Panc1 (cell line): Measurements from ENCODE around the gene PCDHA11. TPM values are rescaled to one million over a fixed set of nuclear protein-coding genes. Genes with fewer than 3 reads are reported as not detected.
A peak's percentile ranks its signal among the peaks of the same experiment; 100 is the strongest.
"Not testable (repeated sequence)": the region's sequence is repeated elsewhere in the genome, so short reads cannot be mapped to it uniquely, and the experiment has no call there.

Source experiments
- ATAC-seq: fragments of 200-7000 bp; cut with Tn5 transposase; 2 replicates; pipeline ENCODE4 v1.9.1; 2020; ENCODE audit warnings: mild to moderate bottlenecking, moderate library complexity
- BruUV-seq: library from RNA; stranded (reverse); fragments of 400-500 nt; replicated peaks from 2 replicates; lab custom pipeline; 2021; lab: Mats Ljungman, UMichigan
- CTCF ChIA-PET: fragments of 300-600 bp; sonication (Branson Sonifier 250); formaldehyde crosslinking; loops from one replicate; lab custom pipeline; 2022; ENCODE audit warnings: antibody characterized with exemption; lab: Charles Lee
- POLR2A ChIA-PET: fragments of 300-600 bp; sonication (Branson Sonifier 250); formaldehyde crosslinking; loops from one replicate; lab custom pipeline; 2022; ENCODE audit warnings: antibody characterized with exemption; lab: Charles Lee
- DNase-seq: peaks from one replicate; pipeline ENCODE4 v3.0.0-alpha.2; 2010; ENCODE audit warnings: low read depth, low spot score
- H3K27ac ChIP-seq: 2 replicates; pipeline ENCODE4 v1.5.1; 2011; ENCODE audit warnings: mild to moderate bottlenecking, low read length, inconsistent platforms
- H3K27me3 ChIP-seq: fragments of 200-500 bp; sonication (Bioruptor generic); 2 replicates; pipeline ENCODE4 v1.6.0; 2014; ENCODE audit warnings: low read length, inconsistent platforms; ENCODE audit not compliant: control insufficient read depth, insufficient read depth
- H3K36me3 ChIP-seq: fragments of 200-500 bp; sonication (Bioruptor generic); 2 replicates; pipeline ENCODE4 v1.5.1; 2014; ENCODE audit warnings: inconsistent platforms, mild to moderate bottlenecking, low read length, moderate library complexity; ENCODE audit not compliant: control insufficient read depth, insufficient read depth
- H3K4me1 ChIP-seq: 2 replicates; pipeline ENCODE4 v1.5.1; 2011; ENCODE audit warnings: inconsistent platforms, mild to moderate bottlenecking, low read length, moderate library complexity; ENCODE audit not compliant: control insufficient read depth, insufficient read depth
- H3K4me3 ChIP-seq, 2 experiments: 2 replicates each; pipeline ENCODE4 v1.5.1; 2011 to 2012; ENCODE audit warnings: low read depth in 2 of 2, low read length in 2 of 2, mild to moderate bottlenecking in 2 of 2, inconsistent platforms in 1 of 2, moderate library complexity in 1 of 2
- H3K9me3 ChIP-seq: fragments of 200-500 bp; sonication (Bioruptor generic); 2 replicates; pipeline ENCODE4 v1.5.1; 2014; ENCODE audit warnings: low read depth, mild to moderate bottlenecking, inconsistent platforms, low read length, moderate library complexity; ENCODE audit not compliant: control insufficient read depth, insufficient read depth
- CTCF ChIP-seq: fragments of 450-650 bp; IDR thresholded peaks from 2 replicates; pipeline ENCODE4 v1.5.1; 2017; ENCODE audit warnings: mild to moderate bottlenecking
- POLR2AphosphoS5 ChIP-seq: IDR thresholded peaks from 2 replicates; pipeline ENCODE4 v1.6.1; 2012; ENCODE audit warnings: mild to moderate bottlenecking, low read depth, low read length, moderate library complexity
- REST ChIP-seq, 2 experiments: IDR thresholded peaks; 2 replicates each; pipeline ENCODE4 v1.6.1; 2011 to 2012; ENCODE audit warnings: low read depth in 2 of 2, control low read depth in 1 of 2, low read length in 1 of 2, mild to moderate bottlenecking in 1 of 2, moderate library complexity in 1 of 2; ENCODE audit not compliant: insufficient read depth in 1 of 2
- SIN3A ChIP-seq: IDR thresholded peaks from 2 replicates; pipeline ENCODE4 v1.6.1; 2012; ENCODE audit warnings: low read depth, mild to moderate bottlenecking, low read length, moderate library complexity, borderline replicate concordance; ENCODE audit not compliant: insufficient read depth
- in situ Hi-C: cut with HindIII; loops from 2 replicates; pipeline ENCODE4 v1.10.0; 2016; ENCODE audit warnings: low sequenced_read_pairs, low pct_unique_long_range_greater_than_20kb
- intact Hi-C: fragments of 100-400 bp; cut with micrococcal nuclease; formaldehyde crosslinking; loops from one replicate; pipeline ENCODE4 v1.10.0; 2022; ENCODE audit not compliant: unreplicated experiment
- total RNA-seq: library from RNA; stranded (reverse); gene quantifications from one replicate; pipeline ENCODE4 v1.2.1, GENCODE V29; 2021; ENCODE audit not compliant: unreplicated experiment

Gene PCDHA11
- total RNA-seq, 1 experiment from 2014 or later, result 0.08 TPM

- TF ChIP-seq SIN3A (no peak), POLR2AphosphoS5 (no peak), REST (IDR thresholded peaks at IDR 0.05; ENCODE audit: insufficient read depth in 1 of 2, low read depth in 2 of 2, low read length in 1 of 2) (no peak)
- CTCF ChIA-PET, result no interaction called here
- no peak for DNase-seq
- intact Hi-C loops, result no loop called here
- Histone ChIP-seq H3K27me3 (no peaks in the 10 kb centered on the region), H3K36me3 (no peaks in the 10 kb centered on the region), H3K27ac (no peak overlapping the region), H3K9me3 (no peaks in the 10 kb centered on the region), H3K4me3 (no peak overlapping the region), H3K4me1 (no peaks in the 10 kb centered on the region)
- POLR2A ChIA-PET, result no interaction called here
- BruUV-seq, result no TSS peak
- no peak for ATAC-seq
- in situ Hi-C loops, result no loop called here
Measured at GRCh38 chr5:140842798-140843733, 25.7 kb upstream of the PCDHA11 start.

GRCh38 chr5:140848139-140849102 is 20.3 kb upstream of the PCDHA11 start, which contains the start of gene PCDHA9:
Gene PCDHA9, plus strand, starts transcription at chr5:140848382. Its CDS starts 114 bp downstream, at chr5:140848496.
- TF ChIP-seq CTCF, result 0 out of 2 replicates have a peak, but pooled peaks have one; percentile 13
- CTCF ChIA-PET, ATAC-seq, DNase-seq, H3K4me1 ChIP-seq, H3K27ac ChIP-seq, H3K9me3 ChIP-seq, BruUV-seq, H3K36me3 ChIP-seq, H3K27me3 ChIP-seq, POLR2A ChIA-PET, in situ Hi-C loops, intact Hi-C loops, H3K4me3 ChIP-seq: not testable (repeated sequence)

GRCh38 chr5:140849831-140850634 is 18.7 kb upstream of the PCDHA11 start:
- DNase-seq, intact Hi-C loops, H3K36me3 ChIP-seq, POLR2A ChIA-PET, H3K27me3 ChIP-seq, H3K27ac ChIP-seq, BruUV-seq, ATAC-seq, H3K9me3 ChIP-seq, CTCF ChIA-PET, in situ Hi-C loops, H3K4me1 ChIP-seq, H3K4me3 ChIP-seq: not testable (repeated sequence)
